Suprapubic skin (tissue), 4 donors: ENCODE data around the gene CPXM2. TPM values are rescaled to one million over a fixed set of nuclear protein-coding genes. Genes with fewer than 3 reads are reported as not detected.

Experiments
- DNase-seq, 2 donors: peaks; one replicate each; pipeline ENCODE4 v3.0.0-alpha.2; 2019; ENCODE audit warnings: low spot score in 2 of 2
- H3K27ac ChIP-seq: fragments of 200-600 bp; sonication (generic); one replicate; pipeline ENCODE4 v1.5.1; 2019
- H3K27me3 ChIP-seq: fragments of 200-600 bp; sonication (generic); one replicate; pipeline ENCODE4 v1.5.1; 2019
- H3K36me3 ChIP-seq: fragments of 200-600 bp; sonication (generic); one replicate; pipeline ENCODE4 v1.5.1; 2019
- H3K4me1 ChIP-seq: fragments of 200-600 bp; sonication (generic); one replicate; pipeline ENCODE4 v1.5.1; 2019
- H3K4me3 ChIP-seq: fragments of 200-600 bp; sonication (generic); one replicate; pipeline ENCODE4 v1.5.1; 2019; ENCODE audit warnings: mild to moderate bottlenecking
- H3K9me3 ChIP-seq: fragments of 200-600 bp; sonication (generic); one replicate; pipeline ENCODE4 v1.5.1; 2019
- CTCF ChIP-seq, 2 donors: fragments of 200-600 bp in 1 of 2; fragments of 450-650 bp in 1 of 2; sonication (generic) in 1 of 2; IDR thresholded peaks; one replicate each; pipeline ENCODE4 v1.5.1; 2016 to 2019; ENCODE audit warnings: antibody characterized with exemption in 2 of 2, mild to moderate bottlenecking in 1 of 2, moderate library complexity in 1 of 2
- EP300 ChIP-seq: sonication (generic); formaldehyde crosslinking; IDR thresholded peaks from one replicate; pipeline ENCODE4 v1.6.1; 2017; ENCODE audit warnings: antibody characterized with exemption
- POLR2A ChIP-seq, 2 donors: fragments of 450-650 bp; IDR thresholded peaks; one replicate each; pipeline ENCODE4 v1.6.1; 2017; ENCODE audit warnings: antibody characterized with exemption in 2 of 2, mild to moderate bottlenecking in 2 of 2, moderate library complexity in 2 of 2
- POLR2AphosphoS5 ChIP-seq, 3 donors: sonication (generic); formaldehyde crosslinking; IDR thresholded peaks; one replicate each; pipeline ENCODE4 v1.6.1; 2017; ENCODE audit warnings: antibody characterized with exemption in 3 of 3
- WGBS: methylation state at CpG from one replicate; pipeline ENCODE4 v1.1.5; 2018; 5-methylcytosine and 5-hydroxymethylcytosine counted together
- total RNA-seq, 4 donors: library from RNA; depleted of rRNA; stranded (reverse); fragments of >200 nt; gene quantifications; one replicate each; pipeline ENCODE4 v1.1.0, GENCODE V29; 2016

Gene CPXM2
- total RNA-seq, 4 donors from 2014 or later = 2.9 to 6.1 (median 3.7) TPM

GRCh38 chr10:123878666-123879303 is 12.8 kb downstream of the CPXM2 start:
- TF ChIP-seq CTCF (IDR thresholded peaks at IDR 0.05) = no peak
- TF ChIP-seq POLR2AphosphoS5 (IDR thresholded peaks at IDR 0.05) = no peak
- TF ChIP-seq EP300 = no peak
- no peak for TF ChIP-seq POLR2A (IDR thresholded peaks at IDR 0.05)
- no peak for DNase-seq
- no peak overlapping the region for H3K27ac ChIP-seq

GRCh38 chr10:123870260-123870659 is 21.3 kb downstream of the CPXM2 start:
- no peak for DNase-seq
- TF ChIP-seq POLR2A (IDR thresholded peaks at IDR 0.05) (no peak), EP300 (no peak), POLR2AphosphoS5 (IDR thresholded peaks at IDR 0.05) (no peak), CTCF (IDR thresholded peaks at IDR 0.05) (no peak)
- Histone ChIP-seq H3K4me3 (no peak overlapping the region), H3K27me3 (no peaks in the 10 kb centered on the region), H3K9me3 (no peaks in the 10 kb centered on the region), H3K36me3 (no peaks in the 10 kb centered on the region), H3K27ac (no peak overlapping the region), H3K4me1 (peaks cover 8% of the 10 kb centered on the region)
- WGBS = 74% methylated on average over 8 of the region's 8 CpGs

More at GRCh38 chr10:123878666-123879303, 12.8 kb downstream of the CPXM2 start:
- Histone ChIP-seq H3K27me3 (no peaks in the 10 kb centered on the region), H3K9me3 (no peaks in the 10 kb centered on the region), H3K4me1 (peaks cover 11% of the 10 kb centered on the region), H3K4me3 (no peak overlapping the region), H3K36me3 (no peaks in the 10 kb centered on the region)
- 81% methylated on average over 7 of the region's 7 CpGs for WGBS

- no peaks in the 10 kb centered on the region for H3K27me3 ChIP-seq
- no peak for TF ChIP-seq EP300
- TF ChIP-seq POLR2A (IDR thresholded peaks at IDR 0.05) = no peak
- TF ChIP-seq POLR2AphosphoS5 (IDR thresholded peaks at IDR 0.05) = no peak
- TF ChIP-seq CTCF (IDR thresholded peaks at IDR 0.05) = no peak
- H3K27ac ChIP-seq = no peak overlapping the region
- H3K9me3 ChIP-seq = no peaks in the 10 kb centered on the region
- no peak for DNase-seq
- 69% methylated on average over 7 of the region's 7 CpGs for WGBS
- peaks cover 8% of the 10 kb centered on the region for H3K4me1 ChIP-seq
- no peak overlapping the region for H3K4me3 ChIP-seq
- no peaks in the 10 kb centered on the region for H3K36me3 ChIP-seq
Measured at GRCh38 chr10:123869020-123869414, 22.6 kb downstream of the CPXM2 start.

- Histone ChIP-seq H3K27ac (no peak overlapping the region), H3K36me3 (no peaks in the 10 kb centered on the region), H3K4me1 (peaks cover 8% of the 10 kb centered on the region), H3K27me3 (no peaks in the 10 kb centered on the region), H3K9me3 (no peaks in the 10 kb centered on the region), H3K4me3 (no peak overlapping the region)
- 57% methylated on average over 15 of the region's 15 CpGs for WGBS
- TF ChIP-seq EP300 = no peak
- TF ChIP-seq CTCF (IDR thresholded peaks at IDR 0.05) = no peak
- no peak for TF ChIP-seq POLR2A (IDR thresholded peaks at IDR 0.05)
- no peak for TF ChIP-seq POLR2AphosphoS5 (IDR thresholded peaks at IDR 0.05)
- no peak for DNase-seq
Measured at GRCh38 chr10:123868038-123869019, 23.3 kb downstream of the CPXM2 start.

- Histone ChIP-seq H3K4me1 (peaks cover 11% of the 10 kb centered on the region), H3K36me3 (no peaks in the 10 kb centered on the region), H3K4me3 (no peak overlapping the region), H3K27me3 (no peaks in the 10 kb centered on the region), H3K9me3 (no peaks in the 10 kb centered on the region), H3K27ac (no peak overlapping the region)
- no peak for DNase-seq
- no peak for TF ChIP-seq POLR2AphosphoS5 (IDR thresholded peaks at IDR 0.05)
- TF ChIP-seq CTCF (IDR thresholded peaks at IDR 0.05) = no peak
- no peak for TF ChIP-seq EP300
- TF ChIP-seq POLR2A (IDR thresholded peaks at IDR 0.05) = no peak
- 80% methylated on average over 6 of the region's 6 CpGs for WGBS
Measured at GRCh38 chr10:123865880-123866279, 25.7 kb downstream of the CPXM2 start.
